ENCODE data around the gene ADAMTS7.
"Not testable (repeated sequence)": the region's sequence is repeated elsewhere in the genome, so short reads cannot be mapped to it uniquely, and the experiment has no call there.

The ADAMTS7 gene

DNA sequence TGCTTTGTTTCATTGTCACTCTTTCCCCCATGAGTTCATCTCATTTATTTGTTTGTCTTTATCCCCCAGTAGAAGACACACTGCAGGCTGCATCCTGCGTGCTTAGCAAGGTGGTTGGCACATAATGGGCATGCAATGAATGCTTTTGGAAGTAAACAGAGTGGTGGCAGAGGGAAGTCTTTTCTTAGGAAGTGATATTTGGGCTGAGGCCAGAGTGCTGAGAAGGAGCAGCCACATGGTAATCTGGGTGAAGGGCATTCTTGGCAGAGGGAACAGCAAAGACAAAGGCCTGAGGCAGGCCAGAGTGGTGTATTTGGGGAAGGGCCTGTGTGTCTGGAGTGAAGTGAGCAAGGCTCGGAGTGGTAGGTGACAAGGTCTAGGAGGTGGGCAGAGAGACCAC, 17.7 kb upstream of the ADAMTS7 start:
- no peak for DNase-seq (ENCODE audit: low read depth)

DNA sequence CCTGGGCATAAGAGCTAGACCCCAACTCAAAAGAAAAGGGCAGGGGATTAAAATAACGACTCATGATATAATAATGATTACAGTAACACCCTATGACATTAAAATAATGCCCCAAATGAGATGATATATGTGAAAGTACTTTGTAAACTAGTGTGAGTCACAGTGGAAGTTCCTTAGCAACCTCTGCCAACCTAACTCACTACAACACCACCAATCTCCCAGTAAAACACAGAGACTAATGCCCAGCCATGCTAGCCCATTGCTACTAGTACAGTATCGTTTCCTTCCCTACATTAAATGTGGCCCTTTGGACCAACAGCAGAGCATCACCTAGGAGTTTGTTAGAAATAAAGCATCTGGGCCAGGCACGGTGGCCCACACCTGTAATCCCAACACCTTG, 11.2 kb upstream of the ADAMTS7 start:
- DNase-seq (ENCODE audit: low read depth): no peak

DNA sequence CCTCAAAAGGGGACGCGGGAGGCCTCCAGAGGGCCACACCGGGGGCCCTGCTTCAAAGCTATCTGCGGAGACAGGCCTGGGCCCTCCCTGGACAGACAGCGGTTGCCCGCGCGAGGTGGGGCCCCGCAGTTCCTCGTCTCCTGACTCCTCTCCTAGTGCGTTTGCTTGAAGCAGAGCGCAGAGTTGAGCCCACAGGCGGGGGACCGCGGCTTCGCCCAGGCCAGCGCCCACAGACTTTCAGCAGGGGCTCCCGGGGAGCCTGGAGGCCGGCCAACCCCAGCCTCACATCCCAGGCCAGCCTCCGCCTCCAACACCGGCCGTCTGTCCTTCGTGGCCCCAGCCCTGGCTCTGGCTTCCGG, 540 bp upstream of the ADAMTS7 start:
- no peak for DNase-seq (ENCODE audit: low read depth)

DNA sequence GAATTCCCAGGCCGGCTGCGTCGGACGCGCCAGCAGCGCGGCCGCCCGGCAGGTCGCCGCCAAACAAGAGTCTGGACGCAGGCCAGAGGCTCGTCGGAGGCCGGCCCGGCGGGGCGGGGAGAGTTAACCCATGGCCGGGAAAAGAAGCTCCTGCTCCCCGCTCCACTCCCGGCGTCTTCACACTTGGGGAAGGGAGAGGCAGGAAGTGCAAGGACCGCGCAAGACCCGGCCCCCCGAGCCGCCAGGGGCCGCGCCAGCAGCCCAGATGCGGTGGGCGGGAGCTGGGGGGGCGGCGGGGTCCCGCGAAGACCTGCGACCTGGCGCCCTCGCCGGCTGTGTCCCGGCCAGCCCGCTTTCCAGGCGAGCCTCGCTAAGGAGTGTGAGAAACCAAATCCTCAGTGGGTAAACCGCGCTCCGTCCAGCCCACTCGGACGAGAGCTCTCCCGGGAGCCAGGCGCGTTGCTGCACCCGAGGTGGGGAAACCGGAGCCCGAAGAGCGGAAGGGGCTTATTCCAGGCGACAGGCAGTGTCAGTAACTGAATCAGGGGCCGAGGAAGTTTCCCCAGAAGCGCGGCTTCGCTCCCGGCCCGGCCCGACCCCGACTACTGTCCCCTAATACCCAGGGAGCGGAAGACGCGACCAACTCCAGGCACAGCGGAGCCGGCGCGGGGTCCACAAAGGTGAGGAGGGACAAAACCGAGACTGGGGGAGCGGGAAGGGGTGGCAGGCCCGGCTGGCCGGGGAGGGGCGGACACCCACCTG, 721 bp downstream of the ADAMTS7 start:
- no peak for DNase-seq (ENCODE audit: low read depth)

DNA sequence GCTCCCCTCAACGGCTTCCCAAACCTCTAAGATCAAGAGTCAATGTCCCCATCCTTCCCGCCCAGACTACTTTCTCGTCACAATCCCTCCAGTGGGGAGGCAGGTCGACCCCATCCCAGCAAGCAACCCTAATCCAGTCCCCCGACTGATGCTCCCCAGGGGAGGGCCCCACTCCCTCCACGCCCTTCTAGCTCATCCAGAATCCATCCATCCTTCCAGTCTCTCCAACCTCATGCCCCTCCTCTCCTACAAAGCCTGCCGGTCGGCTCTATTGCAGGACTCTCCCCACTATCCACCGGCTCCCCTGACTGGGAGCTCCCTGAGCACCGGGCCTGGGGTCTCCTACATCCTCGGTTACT, 1.3 kb downstream of the ADAMTS7 start:
- no peak for DNase-seq (ENCODE audit: low read depth)

DNA sequence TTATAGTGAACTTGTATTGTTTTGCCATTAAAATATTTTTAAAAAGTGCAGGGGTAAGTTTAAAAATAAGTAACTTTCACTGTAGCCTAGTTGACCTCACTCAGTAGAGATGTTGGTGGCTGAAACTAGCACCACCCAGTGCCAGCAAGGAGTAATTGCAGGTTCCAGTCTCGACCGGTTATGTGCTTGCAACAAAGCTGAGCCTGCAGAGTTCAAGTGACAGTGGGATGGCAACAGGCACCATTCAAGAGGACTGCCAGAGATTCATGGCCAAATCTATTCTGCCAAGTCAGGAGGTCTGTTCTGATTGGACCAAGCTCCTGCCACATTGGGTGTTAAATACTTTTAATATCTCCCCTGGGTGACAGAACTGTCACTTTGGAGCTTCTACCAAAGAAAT, 2.7 kb downstream of the ADAMTS7 start:
- DNase-seq (ENCODE audit: low read depth): no peak

DNA sequence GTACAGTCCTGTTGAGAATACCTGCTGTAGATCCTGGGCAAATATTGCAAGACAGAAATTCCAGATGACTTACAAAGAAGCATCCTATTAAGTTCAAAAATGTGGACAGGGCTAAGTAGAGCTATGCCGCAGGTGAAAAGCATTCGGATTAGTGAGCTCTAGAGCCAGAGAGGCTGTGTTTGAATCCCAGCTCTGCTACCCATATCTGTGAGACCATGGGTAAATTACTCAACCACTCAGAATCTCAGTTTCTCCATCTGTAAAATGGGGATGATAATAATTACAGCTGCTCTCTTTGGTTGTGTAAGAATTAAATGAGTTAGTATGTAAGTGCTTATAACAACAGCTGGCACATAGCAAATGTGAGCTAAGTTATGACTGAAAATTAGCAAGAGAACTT, 3.9 kb downstream of the ADAMTS7 start:
- no peak for DNase-seq (ENCODE audit: low read depth)

DNA sequence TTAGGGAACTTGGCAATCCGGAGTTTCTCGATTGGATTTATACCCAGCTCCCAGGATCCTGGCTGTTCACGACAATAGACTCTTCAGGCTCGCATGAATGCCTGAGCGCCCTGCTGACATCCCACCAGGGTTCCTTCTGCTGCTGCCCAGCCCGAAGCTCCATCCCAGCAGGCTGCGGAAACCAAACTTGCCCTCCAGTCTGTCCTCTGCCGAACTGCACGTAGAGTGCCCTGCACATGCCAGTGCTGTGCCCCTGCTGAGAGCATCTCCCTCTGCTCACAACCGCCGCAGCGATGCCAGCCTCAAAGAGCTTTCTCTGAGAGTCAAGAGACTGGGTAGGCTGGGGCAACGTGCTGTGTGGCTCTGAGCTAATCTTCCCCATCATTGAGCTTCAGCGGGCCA, 6.9 kb downstream of the ADAMTS7 start:
- DNase-seq (ENCODE audit: low read depth): no peak

DNA sequence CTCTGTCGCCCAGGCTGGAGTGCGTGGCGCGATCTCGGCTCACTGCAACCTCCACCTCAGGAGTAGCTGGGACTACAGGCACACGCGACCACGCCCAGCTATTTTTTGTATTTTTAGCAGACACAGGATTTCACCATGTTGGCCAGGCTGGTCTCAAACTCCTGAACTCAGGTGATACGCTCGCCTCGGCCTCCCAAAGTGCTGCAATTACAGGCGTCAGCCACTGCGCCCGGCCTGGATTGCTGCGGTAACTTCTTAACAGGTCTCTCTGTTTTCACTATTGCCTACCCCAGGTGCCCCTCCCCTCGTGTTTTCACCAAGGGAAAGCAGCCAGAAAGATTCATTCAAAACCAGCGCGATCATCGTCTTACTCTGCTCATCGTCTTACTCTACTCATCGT, 10.5 kb downstream of the ADAMTS7 start:
- DNase-seq (ENCODE audit: low read depth): no peak

DNA sequence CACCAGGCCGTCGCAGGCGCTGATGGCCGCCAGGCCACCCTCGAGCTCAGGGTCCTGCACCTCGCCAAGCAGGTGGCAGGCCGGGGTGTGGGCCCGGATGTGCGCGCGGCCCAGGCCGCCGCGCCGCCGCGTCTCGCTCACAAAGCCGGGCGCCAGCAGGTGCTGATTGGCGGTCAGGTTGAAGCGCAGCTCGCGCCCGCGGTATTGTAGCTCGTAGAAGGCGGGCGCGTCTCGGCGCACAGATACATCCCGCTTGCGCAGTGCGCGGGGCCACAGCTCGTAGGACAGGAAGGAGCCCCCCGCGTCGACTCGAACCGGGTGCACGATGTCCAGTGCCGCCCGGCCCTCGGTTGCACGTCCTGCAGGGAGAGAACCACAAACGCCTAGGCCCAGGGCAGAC, 11.1 kb downstream of the ADAMTS7 start:
- DNase-seq (ENCODE audit: low read depth): no peak

DNA sequence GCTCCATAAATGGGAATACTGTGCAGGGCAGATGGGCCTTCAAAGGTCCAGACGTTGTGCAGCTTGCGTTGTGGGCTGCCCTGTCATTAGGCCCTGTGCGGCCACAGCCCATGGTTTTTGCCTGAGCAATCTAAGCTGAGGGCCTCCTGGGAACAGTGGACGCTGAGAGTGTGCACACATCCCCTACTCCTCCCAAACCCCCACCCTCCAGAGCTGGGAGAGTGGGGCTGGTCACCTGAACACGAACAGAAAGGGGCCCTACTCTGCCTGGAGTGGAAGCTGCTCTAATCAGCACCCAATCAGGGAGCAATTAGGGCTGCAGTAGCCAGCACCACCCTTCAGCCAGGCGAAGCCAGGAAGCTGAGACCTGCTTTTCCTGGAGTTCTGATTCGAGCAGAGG, 12.2 kb downstream of the ADAMTS7 start:
- DNase-seq (ENCODE audit: low read depth): not testable (repeated sequence)

DNA sequence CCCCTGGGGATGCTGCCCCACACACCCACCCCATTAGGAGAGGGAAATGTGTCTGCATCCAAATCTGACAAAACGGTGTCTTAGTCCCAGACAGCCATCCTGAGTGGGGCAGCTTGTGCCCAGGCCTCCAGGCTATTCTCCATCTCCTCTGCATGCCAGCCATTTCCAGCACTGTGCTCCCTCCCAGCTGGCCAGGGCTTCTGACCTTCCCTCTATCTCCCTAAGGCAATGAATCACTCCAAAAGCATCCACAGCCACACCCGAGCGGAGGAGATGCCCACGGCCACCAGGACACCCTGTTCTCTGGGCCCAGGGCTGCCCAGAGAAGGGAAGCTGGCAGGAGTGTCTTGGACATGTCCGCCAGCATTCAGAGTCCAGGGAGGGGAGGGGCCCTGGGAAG, 12.9 kb downstream of the ADAMTS7 start:
- DNase-seq (ENCODE audit: low read depth): not testable (repeated sequence)

DNA sequence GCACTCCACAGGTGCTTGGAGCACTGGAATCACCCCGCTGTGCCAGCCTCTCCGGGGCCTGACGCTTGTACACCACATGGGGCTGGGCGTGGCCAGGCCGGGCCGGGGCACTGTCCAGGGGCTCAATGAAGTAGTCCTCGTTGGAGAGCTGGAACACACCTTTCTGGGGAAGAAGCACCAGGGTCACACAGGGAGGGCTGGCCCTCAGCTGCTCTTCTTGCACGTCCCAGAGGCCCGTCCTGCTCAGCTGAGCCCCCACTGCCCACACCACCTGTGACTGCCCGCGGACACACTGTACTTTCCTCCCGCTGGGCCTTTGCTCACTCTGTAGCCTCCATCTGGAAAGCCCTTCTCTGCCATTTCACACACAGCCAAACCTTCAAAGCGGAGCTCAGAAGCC, 13.3 kb downstream of the ADAMTS7 start:
- DNase-seq (ENCODE audit: low read depth): no peak

DNA sequence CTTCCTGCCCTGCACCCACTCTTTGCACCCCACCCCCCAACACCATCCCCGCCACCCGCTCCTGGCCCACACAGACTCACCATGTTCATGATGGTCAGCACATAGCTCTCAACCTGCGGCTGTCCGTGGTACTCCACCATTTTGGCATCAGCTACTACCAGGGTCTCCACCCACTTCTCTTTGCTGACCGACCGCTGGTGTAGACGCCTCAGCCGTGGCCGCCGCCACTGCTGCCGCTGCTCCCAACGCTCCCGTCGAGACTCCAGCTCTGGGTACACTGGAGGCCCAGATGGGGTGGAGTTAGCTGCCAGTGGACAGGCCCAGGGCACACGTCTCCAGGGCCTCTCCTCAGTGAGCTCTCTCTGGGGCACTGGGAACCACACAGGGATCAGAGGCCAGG, 14.8 kb downstream of the ADAMTS7 start:
- DNase-seq (ENCODE audit: low read depth): no peak

DNA sequence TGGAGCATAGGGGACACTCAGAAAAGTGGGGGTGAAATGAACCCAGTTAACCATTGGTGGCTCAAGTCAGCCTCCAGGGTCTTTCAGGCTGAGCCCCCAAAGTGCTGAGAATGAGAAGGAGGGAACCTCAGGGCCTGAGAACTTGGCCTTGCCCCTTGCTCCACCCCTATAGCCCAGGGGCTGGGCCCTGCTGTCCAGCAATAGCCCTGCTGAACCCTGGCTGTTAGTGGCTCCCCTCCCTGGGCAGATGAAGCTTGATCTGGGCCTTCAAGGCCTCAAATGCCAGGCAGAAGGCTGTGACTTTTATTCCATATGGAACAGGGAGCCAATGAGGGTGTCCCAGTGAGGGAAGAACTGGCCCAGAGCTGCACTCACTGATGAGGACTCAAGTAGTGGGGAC, 16.2 kb downstream of the ADAMTS7 start:
- DNase-seq (ENCODE audit: low read depth): no peak

DNA sequence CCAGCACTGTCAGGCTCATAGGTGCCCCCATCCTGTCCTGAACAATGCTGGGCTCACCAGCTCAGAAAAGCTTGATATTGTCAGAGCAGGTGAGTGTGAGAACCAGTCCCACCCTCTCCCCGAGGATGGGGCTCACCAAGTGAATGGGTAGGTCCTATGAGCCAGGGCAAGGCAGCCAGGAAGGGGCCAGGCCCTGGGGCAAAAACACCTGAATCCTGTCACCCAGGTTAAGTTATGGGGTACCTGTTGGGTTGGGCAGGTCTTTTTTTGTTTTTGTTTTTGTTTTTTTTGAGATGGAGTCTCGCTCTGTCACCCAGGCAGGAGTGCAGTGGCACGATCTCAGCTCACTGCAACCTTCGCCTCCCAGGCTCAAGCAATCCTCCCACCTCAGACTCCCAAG, 16.8 kb downstream of the ADAMTS7 start:
- not testable (repeated sequence) for DNase-seq (ENCODE audit: low read depth)

DNA sequence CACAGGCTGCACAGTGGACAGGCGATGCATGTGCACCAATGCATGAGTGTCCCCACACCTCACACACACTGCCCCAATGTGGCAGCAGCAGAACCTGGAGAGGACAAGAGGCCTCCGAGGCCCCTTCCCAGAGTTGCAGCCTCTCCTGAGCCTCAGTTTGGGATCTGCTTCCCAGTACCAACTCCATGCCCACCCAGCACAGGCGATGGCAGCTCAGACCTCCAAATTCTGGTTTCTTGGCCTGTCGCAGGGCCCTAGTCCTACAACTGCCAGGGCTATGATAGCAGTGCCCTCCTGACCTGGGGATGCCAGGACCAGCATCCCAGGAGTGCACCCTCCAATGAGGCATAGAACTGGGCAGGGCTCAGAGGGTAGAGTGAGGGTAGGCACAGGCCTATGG, 19.9 kb downstream of the ADAMTS7 start:
- DNase-seq (ENCODE audit: low read depth): no peak

DNA sequence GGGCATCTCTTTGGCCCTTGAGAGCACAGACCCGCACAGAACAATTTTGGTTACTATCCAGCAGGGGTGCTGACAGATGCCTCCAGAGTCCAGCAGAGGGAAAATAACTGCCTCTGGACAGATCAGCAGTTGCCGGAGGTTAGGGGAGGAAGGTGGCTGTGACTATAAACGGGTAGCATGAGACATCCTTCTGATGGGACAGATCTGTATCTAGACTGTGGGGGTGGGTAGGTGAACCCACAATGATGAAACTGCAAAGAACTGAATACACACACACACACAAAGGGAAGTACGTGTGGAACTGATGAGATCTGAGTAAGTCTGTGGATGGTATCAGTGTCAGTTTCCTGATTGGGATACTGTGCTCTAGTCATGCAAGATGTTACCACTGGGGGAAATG, 21.2 kb downstream of the ADAMTS7 start:
- no peak for DNase-seq (ENCODE audit: low read depth)

DNA sequence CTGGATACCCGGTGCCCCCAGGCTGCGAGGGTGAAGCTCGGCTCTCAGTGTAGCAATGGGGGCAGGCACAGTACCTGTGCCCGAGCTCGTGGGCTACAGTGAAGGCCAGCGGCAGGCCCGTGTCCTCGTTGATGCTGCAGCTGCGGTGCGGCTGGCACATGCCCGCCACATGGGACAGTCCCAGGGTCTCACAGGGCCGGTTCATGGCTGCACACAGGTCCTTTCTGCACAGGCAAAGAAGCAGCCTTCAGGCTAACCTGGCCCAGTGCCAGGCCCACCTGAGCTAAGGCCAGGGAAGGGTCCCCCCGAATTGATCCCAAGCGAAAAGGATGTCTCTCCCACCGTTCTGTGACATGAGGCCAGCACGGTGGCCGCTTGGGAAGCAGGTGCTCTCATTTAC, 21.6 kb downstream of the ADAMTS7 start:
- no peak for DNase-seq (ENCODE audit: low read depth)

DNA sequence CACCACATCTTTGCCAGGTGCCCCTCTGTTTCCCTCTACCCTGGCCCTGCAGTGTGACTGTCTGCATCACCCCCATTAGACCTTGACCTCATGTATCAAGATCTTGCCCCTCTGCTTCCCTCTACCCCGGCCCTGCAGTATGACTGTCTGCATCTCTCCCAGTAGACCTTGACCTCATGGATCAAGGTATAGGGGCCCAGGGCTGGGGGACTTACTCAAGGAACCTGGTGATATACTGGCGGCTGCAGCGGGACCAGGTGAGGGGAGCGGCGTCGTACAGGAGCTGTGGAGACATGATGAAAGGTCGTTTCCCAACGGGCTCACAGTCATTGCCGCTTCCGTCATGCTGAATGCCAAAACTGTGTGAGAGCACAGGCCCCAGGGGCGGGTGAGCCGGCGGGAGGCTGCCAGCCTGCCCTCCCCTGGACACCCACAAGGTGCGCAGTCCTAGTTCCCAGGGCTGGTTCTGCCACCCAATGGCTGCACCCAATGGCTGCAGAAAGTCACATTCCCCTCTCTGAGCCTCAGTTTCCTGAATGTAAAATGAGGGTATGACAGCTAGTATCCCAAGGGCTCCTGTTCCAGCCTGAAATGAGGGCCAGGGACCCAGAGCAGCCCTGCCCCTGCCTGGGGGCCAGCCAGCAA, 23.1 kb downstream of the ADAMTS7 start:
- no peak for DNase-seq (ENCODE audit: low read depth)

DNA sequence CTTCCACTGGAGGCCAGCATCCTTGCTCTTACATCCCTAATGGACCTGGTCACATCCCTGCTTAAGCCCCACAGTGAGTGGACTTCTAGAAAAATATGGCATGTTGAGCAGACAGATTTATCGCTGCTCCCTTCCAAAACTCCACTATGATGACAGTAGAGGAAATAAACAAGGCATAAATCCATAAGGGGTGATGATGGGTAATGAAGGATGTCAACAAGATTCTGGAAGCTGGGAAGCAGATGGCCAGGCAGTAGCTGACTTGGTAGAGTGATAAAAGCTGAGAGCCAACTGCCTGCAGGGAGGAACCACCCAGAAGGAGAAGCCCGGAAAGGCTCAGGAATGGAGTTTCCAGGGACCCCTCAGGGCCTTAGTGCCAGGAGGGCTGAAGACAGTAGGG, 28.9 kb downstream of the ADAMTS7 start:
- not testable (repeated sequence) for DNase-seq (ENCODE audit: low read depth)

DNA sequence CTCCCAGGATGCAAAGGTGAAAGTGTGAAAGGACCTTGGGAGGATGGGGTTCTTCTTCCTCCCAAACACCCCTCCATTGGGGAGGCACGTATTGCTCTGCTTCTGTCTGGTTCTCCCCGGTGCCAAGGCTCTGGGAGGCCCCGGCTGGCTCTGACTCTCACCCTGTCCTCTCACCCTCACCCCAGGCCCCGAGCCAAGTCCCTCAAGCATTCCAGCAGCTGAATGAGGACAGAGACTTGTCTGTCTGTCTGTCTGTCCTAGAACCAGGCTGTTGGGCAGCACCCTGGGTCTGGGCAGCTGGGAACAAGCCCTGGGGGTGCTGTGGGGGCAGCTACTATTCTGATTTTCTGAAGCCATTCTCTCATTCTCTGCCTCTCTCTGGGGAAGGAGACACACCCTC, 29.9 kb downstream of the ADAMTS7 start:
- DNase-seq (ENCODE audit: low read depth): not testable (repeated sequence)

DNA sequence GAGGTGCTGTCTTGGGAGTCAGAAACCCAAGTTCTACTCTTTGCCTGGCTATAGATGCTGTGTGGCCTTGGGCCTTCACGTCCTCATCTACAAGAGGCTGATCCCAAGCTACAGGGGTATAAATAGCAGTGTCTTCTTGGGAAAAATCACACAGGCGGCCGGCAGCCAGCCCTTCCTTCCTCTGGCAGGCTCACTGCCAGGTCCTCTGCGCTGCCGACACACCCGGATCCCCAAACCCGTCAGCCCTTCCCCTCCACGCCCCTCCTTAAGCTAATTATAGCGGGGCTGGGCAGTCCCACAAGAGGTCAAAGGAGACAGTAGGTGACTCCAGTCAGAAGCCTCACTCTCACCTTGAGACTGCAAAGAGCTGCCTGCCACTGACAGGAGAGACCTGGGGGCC, 31.3 kb downstream of the ADAMTS7 start:
- DNase-seq (ENCODE audit: low read depth): not testable (repeated sequence)

DNA sequence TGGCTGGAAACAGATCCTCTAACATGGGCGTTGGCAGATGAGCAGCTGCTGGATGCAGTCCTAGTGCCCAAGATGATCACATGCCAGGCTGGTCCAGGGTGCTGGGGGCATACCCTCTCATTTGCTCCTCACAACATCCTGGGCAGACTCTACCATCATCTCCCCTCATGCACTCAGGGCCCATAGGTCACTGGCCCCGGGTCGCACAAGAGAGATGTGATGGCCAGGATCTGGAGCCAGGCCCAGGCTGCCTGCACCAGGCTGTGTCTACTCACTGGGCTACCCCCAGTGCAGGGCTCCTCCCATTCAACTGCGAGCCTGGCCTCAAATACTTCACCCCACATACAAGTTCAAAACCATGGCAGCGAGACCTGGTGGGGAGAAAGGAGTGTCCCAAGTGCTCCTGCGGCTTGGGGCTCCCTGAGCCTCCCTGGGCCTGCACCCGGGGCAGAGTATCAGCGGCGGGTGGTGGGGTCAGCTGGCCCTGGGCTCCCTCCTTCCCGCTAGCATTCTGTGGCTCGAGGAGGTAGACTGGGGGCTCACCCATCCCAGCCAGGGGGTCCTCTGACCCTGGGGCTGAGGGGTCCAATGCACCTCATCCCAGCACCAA, 32.0 kb downstream of the ADAMTS7 start:
- not testable (repeated sequence) for DNase-seq (ENCODE audit: low read depth)

All from stimulated activated CD8-positive, alpha-beta memory T cell treated with anti-CD3 and anti-CD28 coated beads, Interleukin-12 subunit alpha, Interleukin-12 subunit beta, amount 100 ng/mL, for 4 hours (primary cell).